GM19035 (cell line): Measurements from ENCODE around the gene CCL11.

Experiments used
- ATAC-seq: cut with Tn5 transposase; IDR thresholded peaks from one replicate; pipeline ENCODE4 v1.9.1; 2021; ENCODE audit not compliant: unreplicated experiment

Gene CCL11

GRCh38 chr17:34285286-34285792, at the start of gene CCL11:
TSS of gene CCL11 (plus strand) at chr17:34285742. CDS start at chr17:34285809, 67 bp downstream.
- no peak for ATAC-seq

- ATAC-seq = no peak
Observed at GRCh38 chr17:34236281-34236892, 49.2 kb upstream of the CCL11 start.

- ATAC-seq = no peak
Observed at GRCh38 chr17:34237458-34237857, 48.1 kb upstream of the CCL11 start.

- no peak for ATAC-seq
Observed at GRCh38 chr17:34241062-34241461, 44.5 kb upstream of the CCL11 start.

DNA sequence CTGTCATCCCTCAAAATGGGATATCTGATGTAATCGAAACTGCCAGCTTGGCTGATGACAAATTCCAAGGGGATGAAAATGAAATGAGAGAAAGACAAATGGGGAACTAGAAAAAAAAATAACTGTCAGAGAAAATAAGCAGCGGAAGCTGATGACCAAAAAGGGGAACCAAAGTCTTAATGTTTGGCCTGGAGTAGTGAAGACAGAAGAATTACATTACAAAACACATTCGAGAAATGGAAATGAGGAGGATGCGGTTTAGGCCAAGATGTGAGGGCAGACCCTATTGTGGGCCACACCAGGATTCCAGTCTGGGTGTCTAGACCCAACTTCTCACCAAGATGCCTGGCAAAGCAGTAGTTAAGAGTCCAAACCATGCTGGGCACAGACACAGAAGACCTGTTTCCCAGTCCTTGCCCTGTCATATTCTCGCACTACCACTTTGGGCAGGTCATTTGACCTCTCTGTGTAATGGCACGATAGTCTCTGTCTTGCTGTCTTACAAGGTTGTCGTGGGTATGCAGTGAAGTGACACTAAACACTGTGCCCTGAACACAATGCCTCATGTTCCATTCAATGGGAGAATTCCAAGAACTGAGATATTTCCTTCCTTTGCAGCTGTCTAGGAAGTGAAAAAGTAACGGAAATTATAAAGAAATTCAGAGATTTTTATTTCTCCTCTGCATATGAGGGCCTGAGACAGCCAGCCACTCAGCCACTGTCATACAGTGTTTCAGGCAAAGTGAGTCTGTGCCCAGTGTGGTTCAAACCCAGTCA, 42.8 kb upstream of the CCL11 start:
- ATAC-seq = no peak

- ATAC-seq = no peak
Observed at GRCh38 chr17:34243364-34244320, 41.9 kb upstream of the CCL11 start.

DNA sequence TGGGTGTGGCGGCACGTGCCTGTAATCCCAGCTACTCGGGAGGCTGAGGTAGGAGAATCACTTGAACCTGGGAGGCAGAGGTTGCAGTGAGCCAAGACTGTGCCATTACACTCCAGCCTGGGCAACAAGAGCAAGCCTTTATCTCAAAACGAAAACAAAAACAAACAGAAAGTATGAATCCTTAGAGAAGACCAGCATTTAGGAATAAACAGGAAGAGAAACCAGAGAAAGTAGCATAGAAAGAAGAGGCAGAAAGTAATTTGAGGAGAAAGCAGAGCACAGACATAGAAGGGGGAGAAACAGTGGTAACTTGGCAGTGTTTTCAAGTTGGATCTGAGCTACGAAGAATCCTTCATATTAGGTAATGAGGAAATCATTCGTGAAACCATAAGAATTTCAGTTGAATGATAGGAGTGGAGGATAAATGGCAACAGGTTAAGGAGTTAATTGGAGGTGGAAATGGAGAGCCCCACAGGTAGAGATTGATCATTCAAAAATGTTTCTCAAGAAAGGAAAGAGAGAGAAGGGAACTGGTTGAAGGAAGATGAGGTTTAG, 40.1 kb upstream of the CCL11 start:
- ATAC-seq = no peak

DNA sequence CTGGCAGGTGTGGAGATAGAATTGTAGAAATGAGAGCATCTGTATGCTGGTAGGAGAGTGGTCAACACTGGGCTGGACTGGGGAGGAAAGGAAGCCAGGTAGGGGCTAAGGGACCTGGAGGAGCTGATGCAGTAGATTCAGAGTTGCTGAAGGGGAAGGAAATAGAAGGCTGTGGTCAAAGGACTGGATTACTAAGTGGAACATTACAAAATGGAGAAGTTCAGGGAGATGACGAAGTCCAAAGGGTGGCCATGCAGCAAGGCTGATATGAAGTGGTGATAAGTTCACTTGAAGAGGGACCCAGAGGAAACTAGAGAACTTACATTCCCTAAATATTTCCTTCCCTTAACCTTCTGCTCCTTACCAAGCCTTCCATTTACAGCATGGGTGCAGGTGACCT, 39.1 kb upstream of the CCL11 start:
- ATAC-seq = no peak

- ATAC-seq = no peak
Observed at GRCh38 chr17:34246881-34247280, 38.7 kb upstream of the CCL11 start.

GRCh38 chr17:34248511-34249024, 37.0 kb upstream of the CCL11 start:
- no peak for ATAC-seq

DNA sequence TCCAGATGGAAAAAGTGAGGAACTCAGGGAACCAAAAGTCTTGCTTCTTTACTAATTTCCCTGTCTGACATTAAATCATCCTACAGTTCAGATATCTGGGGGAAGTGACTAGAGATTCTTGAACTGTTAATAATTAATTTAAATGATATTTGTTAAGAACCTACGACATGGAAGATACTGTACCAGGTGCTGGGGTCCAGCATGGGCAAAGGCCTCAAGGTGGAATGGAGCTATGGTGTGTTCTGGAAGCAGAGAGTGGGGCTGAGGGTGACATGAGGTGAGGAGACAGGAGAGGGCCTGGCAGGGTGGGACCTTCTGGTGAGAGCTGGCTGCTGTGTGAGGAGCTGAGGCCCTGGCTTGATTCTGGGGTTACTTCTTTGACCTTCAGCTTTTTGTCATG, 36.5 kb upstream of the CCL11 start:
- ATAC-seq = no peak

DNA sequence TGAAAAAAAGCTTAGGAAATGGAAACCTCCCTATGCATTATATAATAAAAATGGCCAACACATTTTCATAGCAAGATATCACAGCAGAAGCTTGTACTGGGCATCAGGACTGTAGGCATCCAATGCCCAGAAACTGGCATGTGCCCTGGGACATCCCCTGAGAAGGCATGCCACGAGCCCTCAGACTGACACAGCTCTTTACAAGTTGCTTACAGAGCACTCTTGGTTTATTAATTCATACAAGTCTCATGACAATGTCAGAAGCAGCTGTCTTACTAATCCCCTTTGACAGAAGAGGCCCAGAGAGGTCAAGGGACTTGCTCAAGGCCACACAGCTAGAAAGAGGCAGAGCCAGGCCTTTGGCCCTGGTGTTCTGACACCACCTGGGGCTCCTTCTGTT, 36.1 kb upstream of the CCL11 start:
- ATAC-seq = no peak

GRCh38 chr17:34251186-34251585, 34.4 kb upstream of the CCL11 start:
- no peak for ATAC-seq

GRCh38 chr17:34252095-34252443, 33.5 kb upstream of the CCL11 start:
- ATAC-seq = no peak

DNA sequence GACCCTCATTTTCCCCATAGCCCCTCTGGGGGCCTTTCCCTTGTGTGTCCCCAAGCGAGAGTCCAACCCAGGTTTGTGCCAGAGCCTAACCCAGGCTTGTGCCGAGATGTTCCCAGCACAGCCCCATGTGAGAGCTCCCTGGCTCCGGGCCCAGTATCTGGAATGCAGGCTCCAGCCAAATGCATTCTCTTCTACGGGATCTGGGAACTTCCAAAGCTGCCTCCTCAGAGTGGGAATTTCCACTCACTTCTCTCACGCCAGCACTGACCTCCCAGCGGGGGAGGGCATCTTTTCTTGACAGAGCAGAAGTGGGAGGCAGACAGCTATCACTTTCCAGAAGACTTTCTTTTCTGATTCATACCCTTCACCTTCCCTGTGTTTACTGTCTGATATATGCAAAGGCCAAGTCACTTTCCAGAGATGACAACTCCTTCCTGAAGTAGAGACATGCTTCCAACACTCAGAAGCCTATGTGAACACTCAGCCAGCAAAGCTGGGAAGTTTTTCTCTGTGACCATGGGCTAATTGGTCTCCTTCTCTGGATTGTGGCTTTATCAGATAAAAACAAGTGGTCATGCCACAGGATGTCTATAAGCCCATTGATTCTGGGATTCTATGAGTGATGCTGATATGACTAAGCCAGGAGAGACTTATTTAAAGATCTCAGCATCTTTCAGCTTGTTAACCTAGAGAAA, 33.0 kb upstream of the CCL11 start:
- no peak for ATAC-seq

DNA sequence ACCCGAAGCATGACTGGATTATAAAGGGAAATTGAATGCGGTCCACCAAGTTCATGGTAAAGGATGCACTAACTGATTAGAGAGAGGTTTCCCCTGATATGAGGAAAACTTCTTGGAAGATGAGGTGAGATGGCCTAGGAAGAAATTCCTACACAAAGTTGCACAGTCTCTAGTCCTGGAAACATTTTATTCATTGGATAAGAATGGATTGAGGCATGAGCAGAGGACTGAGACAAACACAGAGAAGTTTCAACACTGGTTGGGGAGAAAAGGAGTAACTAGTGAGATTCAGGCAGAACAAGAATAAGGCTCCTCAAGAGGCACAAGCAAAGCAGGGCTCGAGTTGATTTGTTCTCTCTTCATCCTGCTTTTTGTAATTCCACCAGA, 32.4 kb upstream of the CCL11 start:
- ATAC-seq = no peak

DNA sequence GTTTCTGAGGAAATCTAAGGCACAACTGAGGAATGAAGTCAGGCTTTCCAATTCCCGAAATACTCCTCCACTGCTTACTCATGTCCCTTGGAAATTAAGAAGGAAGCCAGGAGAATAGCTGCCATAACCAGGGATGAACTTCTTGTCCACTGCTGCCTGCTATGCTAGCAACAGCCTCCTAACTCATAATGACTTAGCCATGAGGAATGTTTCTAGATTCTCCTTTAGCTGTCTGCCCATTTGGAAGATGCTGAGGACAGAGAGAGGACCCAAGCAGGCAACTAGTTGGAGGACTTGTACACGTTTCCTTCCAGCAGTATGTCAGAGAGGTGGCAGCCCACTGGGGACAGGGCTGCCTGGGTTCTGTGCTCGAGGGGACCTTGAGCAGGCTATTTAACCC, 31.4 kb upstream of the CCL11 start:
- ATAC-seq = no peak

DNA sequence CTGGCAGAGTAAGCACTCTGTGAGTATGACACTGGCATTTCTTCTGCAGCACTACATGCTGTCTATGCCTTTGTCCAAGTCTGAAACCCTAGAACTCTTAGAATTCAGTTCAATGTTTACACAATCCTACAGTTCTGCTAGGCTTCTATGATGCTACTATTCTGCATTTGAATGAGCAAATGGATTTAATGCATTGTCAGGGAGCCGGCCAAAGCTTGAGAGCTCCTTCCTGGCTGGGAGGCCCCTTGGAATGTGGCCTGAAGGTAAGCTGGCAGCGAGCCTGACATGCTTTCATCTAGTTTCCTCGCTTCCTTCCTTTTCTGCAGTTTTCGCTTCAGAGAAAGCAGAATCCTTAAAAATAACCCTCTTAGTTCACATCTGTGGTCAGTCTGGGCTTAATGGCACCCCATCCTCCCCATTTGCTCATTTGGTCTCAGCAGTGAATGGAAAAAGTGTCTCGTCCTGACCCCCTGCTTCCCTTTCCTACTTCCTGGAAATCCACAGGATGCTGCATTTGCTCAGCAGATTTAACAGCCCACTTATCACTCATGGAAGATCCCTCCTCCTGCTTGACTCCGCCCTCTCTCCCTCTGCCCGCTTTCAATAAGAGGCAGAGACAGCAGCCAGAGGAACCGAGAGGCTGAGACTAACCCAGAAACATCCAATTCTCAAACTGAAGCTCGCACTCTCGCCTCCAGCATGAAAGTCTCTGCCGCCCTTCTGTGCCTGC, 30.7 kb upstream of the CCL11 start, which contains the start of gene CCL2:
Gene CCL2 (plus strand): TSS at position 635 of the 730 bp plus-strand sequence. CDS start 65 bp downstream, at position 700.
- ATAC-seq = no peak

GRCh38 chr17:34255381-34255732, 30.2 kb upstream of the CCL11 start:
- ATAC-seq = no peak

- no peak for ATAC-seq
Observed at GRCh38 chr17:34255841-34256240, 29.7 kb upstream of the CCL11 start.
